Trophoblast cell (in vitro differentiated cells and primary cell): Measurements from ENCODE around the gene GRIA4.

Experiments
- DNase-seq, 2 donors: peaks; one replicate each; pipeline ENCODE4 v3.0.0-alpha.2; 2016
- H2AFZ ChIP-seq: 2 replicates; pipeline ENCODE4 v1.6.1; 2013; ENCODE audit warnings: low read length, moderate library complexity, mild to moderate bottlenecking; ENCODE audit not compliant: insufficient read depth, poor library complexity
- H2AK5ac ChIP-seq: 2 replicates; pipeline ENCODE4 v1.6.1; 2013; ENCODE audit warnings: mild to moderate bottlenecking, low read length
- H2BK120ac ChIP-seq: 2 replicates; pipeline ENCODE4 v1.6.1; 2013; ENCODE audit warnings: low read length, mild to moderate bottlenecking, moderate library complexity; ENCODE audit not compliant: insufficient read depth, poor library complexity
- H2BK12ac ChIP-seq: 2 replicates; pipeline ENCODE4 v1.6.1; 2013; ENCODE audit warnings: mild to moderate bottlenecking, low read length, moderate library complexity
- H2BK5ac ChIP-seq: 2 replicates; pipeline ENCODE4 v1.6.1; 2013; ENCODE audit warnings: low read length, low read depth, moderate library complexity, mild to moderate bottlenecking; ENCODE audit not compliant: poor library complexity
- H3K14ac ChIP-seq: 2 replicates; pipeline ENCODE4 v1.6.1; 2013; ENCODE audit warnings: mild to moderate bottlenecking, low read length
- H3K18ac ChIP-seq: 2 replicates; pipeline ENCODE4 v1.6.1; 2013; ENCODE audit warnings: mild to moderate bottlenecking, low read length
- H3K23ac ChIP-seq: 2 replicates; pipeline ENCODE4 v1.6.1; 2013; ENCODE audit warnings: low read length
- H3K27ac ChIP-seq: 2 replicates; pipeline ENCODE4 v1.5.1; 2013; ENCODE audit warnings: low read depth, mild to moderate bottlenecking, inconsistent platforms, low read length, moderate library complexity
- H3K27me3 ChIP-seq: 2 replicates; pipeline ENCODE4 v1.6.1; 2013; ENCODE audit warnings: inconsistent platforms, mild to moderate bottlenecking, low read length, moderate library complexity; ENCODE audit not compliant: insufficient read depth
- H3K36me3 ChIP-seq, 2 experiments: 1 replicate in 1 of 2; 2 replicates in 1 of 2; pipeline ENCODE4 v1.6.1; 2013; ENCODE audit warnings: low read length in 2 of 2, mild to moderate bottlenecking in 2 of 2, moderate library complexity in 1 of 2; ENCODE audit not compliant: insufficient read depth in 2 of 2, control insufficient read depth in 1 of 2
- H3K4ac ChIP-seq: 2 replicates; pipeline ENCODE4 v1.6.1; 2013; ENCODE audit warnings: low read depth, mild to moderate bottlenecking, low read length, moderate library complexity
- H3K4me1 ChIP-seq, 2 experiments: 1 replicate in 1 of 2; 2 replicates in 1 of 2; pipeline ENCODE4 v1.6.1; 2013; ENCODE audit warnings: low read length in 2 of 2, mild to moderate bottlenecking in 2 of 2, moderate library complexity in 1 of 2; ENCODE audit not compliant: insufficient read depth in 2 of 2, control insufficient read depth in 1 of 2
- H3K4me2 ChIP-seq: 2 replicates; pipeline ENCODE4 v1.6.1; 2013; ENCODE audit warnings: inconsistent platforms, mild to moderate bottlenecking, low read length, moderate library complexity
- H3K4me3 ChIP-seq: 2 replicates; pipeline ENCODE4 v1.5.1; 2013; ENCODE audit warnings: mild to moderate bottlenecking, low read depth, low read length, inconsistent platforms
- H3K79me1 ChIP-seq: one replicate; pipeline ENCODE4 v1.6.1; 2013; ENCODE audit warnings: low read length
- H3K79me2 ChIP-seq: 2 replicates; pipeline ENCODE4 v1.6.1; 2013; ENCODE audit warnings: low read length, mild to moderate bottlenecking; ENCODE audit not compliant: control insufficient read depth, insufficient read depth, poor library complexity
- H3K9ac ChIP-seq: 2 replicates; pipeline ENCODE4 v1.6.1; 2013; ENCODE audit warnings: mild to moderate bottlenecking, low read length
- H3K9me3 ChIP-seq: 2 replicates; pipeline ENCODE4 v1.6.1; 2013; ENCODE audit warnings: low read depth, mild to moderate bottlenecking, control low read depth, inconsistent platforms, low read length; ENCODE audit not compliant: insufficient read depth
- H4K12ac ChIP-seq: 2 replicates; pipeline ENCODE4 v1.6.1; 2013; ENCODE audit warnings: low read depth, mild to moderate bottlenecking, low read length, moderate library complexity
- H4K8ac ChIP-seq: 2 replicates; pipeline ENCODE4 v1.6.1; 2013; ENCODE audit warnings: low read depth, mild to moderate bottlenecking, low read length, moderate library complexity
- H4K91ac ChIP-seq: one replicate; pipeline ENCODE4 v1.6.1; 2013; ENCODE audit warnings: low read depth, mild to moderate bottlenecking, low read length, moderate library complexity
- WGBS: extraction: QIAGEN DNeasy Blood & Tissue Kit; methylation state at CpG from one replicate; pipeline ENCODE4 v1.1.7; 2013; ENCODE audit warnings: missing lambda C conversion rate; ENCODE audit not compliant: insufficient read length, insufficient coverage; ENCODE audit errors: extremely low coverage; 5-methylcytosine and 5-hydroxymethylcytosine counted together

The GRIA4 gene

DNA sequence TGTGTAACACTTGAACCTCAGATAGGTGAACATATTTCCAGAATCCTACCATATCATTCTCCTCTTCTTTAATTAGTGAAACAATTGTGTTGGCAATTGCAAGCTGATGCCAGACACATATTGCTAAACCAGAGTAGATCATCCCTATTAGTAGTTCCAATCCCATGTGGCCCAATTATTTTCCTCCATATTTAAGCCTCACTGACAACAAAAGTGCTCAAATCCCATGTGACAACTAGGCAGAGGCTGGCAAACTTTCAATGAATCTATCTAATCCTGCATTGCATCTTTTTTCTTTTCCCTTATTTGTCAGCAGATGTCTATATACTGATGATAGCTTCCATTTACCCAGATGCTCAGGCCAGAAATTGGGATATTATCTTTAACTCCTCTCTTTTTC lies 90.4 kb downstream of the GRIA4 start:
- Histone ChIP-seq H4K12ac (no peak overlapping the region), H3K27ac (no peak overlapping the region), H3K4me1 (no peaks in the 10 kb centered on the region), H3K79me1 (no peaks in the 10 kb centered on the region), H3K4me3 (no peak overlapping the region), H3K23ac (no peak overlapping the region), H2AFZ (no peak overlapping the region), H4K91ac (no peak overlapping the region), H3K79me2 (no peaks in the 10 kb centered on the region), H3K27me3 (no peaks in the 10 kb centered on the region), H4K8ac (no peak overlapping the region), H3K9ac (no peak overlapping the region), H2AK5ac (no peak overlapping the region), H2BK120ac (no peak overlapping the region), H3K18ac (no peak overlapping the region), H3K36me3 (no peaks in the 10 kb centered on the region), H3K14ac (no peak overlapping the region), H3K9me3 (no peaks in the 10 kb centered on the region), H2BK12ac (no peak overlapping the region), H3K4me2 (no peak overlapping the region), H2BK5ac (no peak overlapping the region), H3K4ac (no peak overlapping the region)
- DNase-seq = no peak

DNA sequence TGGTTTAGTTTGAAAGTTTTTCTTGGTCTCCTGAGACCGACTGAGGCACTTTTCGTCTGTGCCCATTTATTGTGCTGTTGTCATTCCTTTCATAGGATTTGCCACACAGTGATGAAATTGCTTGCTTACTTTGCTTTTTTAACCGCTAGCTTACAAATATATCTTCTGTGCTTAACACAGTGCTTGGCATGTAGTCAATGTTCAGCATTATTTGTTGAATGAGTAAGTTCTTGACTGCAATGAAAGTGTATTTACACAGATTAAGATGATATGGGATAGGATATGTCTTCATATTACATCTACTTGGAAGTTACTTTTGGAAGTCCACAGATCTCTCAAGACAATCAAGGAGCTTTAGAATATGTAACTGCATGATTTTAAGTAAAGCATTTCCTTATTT lies 91.2 kb downstream of the GRIA4 start:
- WGBS = no CpG with 5 or more reads among the region's 3 CpGs

DNA sequence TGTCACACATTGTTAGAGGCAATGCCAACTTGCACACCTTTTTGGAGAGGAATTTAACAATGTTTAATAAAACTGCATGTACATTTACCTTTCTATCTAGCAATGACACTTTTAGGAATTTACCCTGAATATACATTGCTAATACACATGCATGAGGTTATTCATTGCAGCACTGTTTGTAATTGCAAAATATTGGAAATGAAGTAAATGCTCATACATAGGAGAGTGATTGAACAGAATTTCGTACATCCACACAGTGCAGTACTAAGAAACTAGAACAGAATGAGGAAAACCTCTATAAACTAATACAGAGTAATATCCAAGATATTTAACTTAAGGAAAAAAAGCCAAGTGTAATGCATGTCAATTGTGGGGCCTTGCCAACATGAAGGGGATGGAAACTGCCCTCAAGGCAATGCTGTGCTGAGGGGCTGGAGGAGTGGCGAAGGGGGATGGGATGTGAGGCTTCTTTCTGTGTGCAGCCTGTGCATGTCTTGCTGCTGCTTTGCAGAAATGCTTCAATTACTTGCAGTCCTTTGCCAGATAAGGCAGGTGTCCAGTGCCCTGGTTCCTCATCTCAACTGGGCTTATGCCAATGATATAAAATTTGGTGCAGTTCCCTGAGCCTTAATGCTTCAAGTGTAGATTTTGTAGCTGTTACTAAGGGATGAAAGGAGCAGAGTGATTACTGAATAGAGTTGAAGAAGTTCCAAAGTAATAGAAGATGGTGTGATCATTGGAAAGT lies 96.1 kb downstream of the GRIA4 start:
- no peak overlapping the region for H2AK5ac ChIP-seq
- no peak overlapping the region for H3K4me3 ChIP-seq
- no peak overlapping the region for H3K9ac ChIP-seq
- no peak overlapping the region for H4K91ac ChIP-seq
- H3K4ac ChIP-seq = no peak overlapping the region
- H3K4me2 ChIP-seq = no peak overlapping the region
- H3K23ac ChIP-seq = no peak overlapping the region
- WGBS = no CpG with 5 or more reads among the region's 2 CpGs
- no peak overlapping the region for H4K12ac ChIP-seq
- DNase-seq = no peak
- no peaks in the 10 kb centered on the region for H3K9me3 ChIP-seq
- no peak overlapping the region for H2AFZ ChIP-seq
- no peaks in the 10 kb centered on the region for H3K4me1 ChIP-seq
- H2BK12ac ChIP-seq = no peak overlapping the region
- H4K8ac ChIP-seq = no peak overlapping the region
- H3K36me3 ChIP-seq = no peaks in the 10 kb centered on the region
- no peak overlapping the region for H3K18ac ChIP-seq
- no peak overlapping the region for H2BK5ac ChIP-seq
- no peaks in the 10 kb centered on the region for H3K79me2 ChIP-seq
- H3K14ac ChIP-seq = no peak overlapping the region
- H2BK120ac ChIP-seq = no peak overlapping the region
- H3K79me1 ChIP-seq = no peaks in the 10 kb centered on the region
- no peaks in the 10 kb centered on the region for H3K27me3 ChIP-seq
- H3K27ac ChIP-seq = no peak overlapping the region

More for the DNA sequence above, 91.2 kb downstream of the GRIA4 start:
- Histone ChIP-seq H2AK5ac (no peak overlapping the region), H3K14ac (no peak overlapping the region), H3K36me3 (no peaks in the 10 kb centered on the region), H2BK120ac (no peak overlapping the region), H4K12ac (no peak overlapping the region), H3K79me1 (no peaks in the 10 kb centered on the region), H3K4me3 (no peak overlapping the region), H2BK12ac (no peak overlapping the region), H3K23ac (no peak overlapping the region), H3K4me1 (no peaks in the 10 kb centered on the region), H2BK5ac (no peak overlapping the region), H3K79me2 (no peaks in the 10 kb centered on the region), H4K8ac (no peak overlapping the region), H4K91ac (no peak overlapping the region), H2AFZ (no peak overlapping the region), H3K9ac (no peak overlapping the region), H3K27me3 (no peaks in the 10 kb centered on the region), H3K27ac (no peak overlapping the region), H3K18ac (no peak overlapping the region), H3K9me3 (no peaks in the 10 kb centered on the region), H3K4ac (no peak overlapping the region), H3K4me2 (no peak overlapping the region)
- DNase-seq = no peak

DNA sequence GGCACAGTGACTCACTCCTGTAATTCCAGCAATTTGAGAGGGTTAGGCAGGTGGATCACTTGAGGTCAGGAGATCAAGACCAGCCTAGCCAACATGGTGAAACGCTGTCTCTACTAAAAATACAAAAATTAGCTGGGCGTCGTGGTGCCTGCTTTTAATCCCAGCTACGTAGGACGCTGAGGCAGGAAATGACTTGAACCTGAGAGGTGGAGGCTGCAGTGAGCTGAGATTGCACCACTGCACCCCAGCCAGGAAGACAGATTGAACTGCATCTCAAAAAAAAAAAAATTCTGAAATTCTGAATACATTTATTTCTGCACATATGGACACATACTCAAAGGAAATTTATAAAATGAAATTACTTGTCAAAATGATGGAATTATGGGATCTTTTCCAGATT lies 103.2 kb downstream of the GRIA4 start:
- no peak overlapping the region for H3K23ac ChIP-seq
- H2BK120ac ChIP-seq = no peak overlapping the region
- H2BK12ac ChIP-seq = no peak overlapping the region
- H3K4me2 ChIP-seq = no peak overlapping the region
- no peaks in the 10 kb centered on the region for H3K79me2 ChIP-seq
- no peaks in the 10 kb centered on the region for H3K9me3 ChIP-seq
- WGBS = no CpG with 5 or more reads among the region's 5 CpGs
- H3K4ac ChIP-seq = no peak overlapping the region
- H3K4me1 ChIP-seq = no peaks in the 10 kb centered on the region
- H3K9ac ChIP-seq = no peak overlapping the region
- no peak overlapping the region for H2AFZ ChIP-seq
- no peak for DNase-seq
- H2BK5ac ChIP-seq = no peak overlapping the region
- H4K8ac ChIP-seq = no peak overlapping the region
- H3K36me3 ChIP-seq = no peaks in the 10 kb centered on the region
- no peak overlapping the region for H3K18ac ChIP-seq
- no peak overlapping the region for H3K27ac ChIP-seq
- no peak overlapping the region for H2AK5ac ChIP-seq
- no peak overlapping the region for H3K4me3 ChIP-seq
- no peak overlapping the region for H4K91ac ChIP-seq
- H4K12ac ChIP-seq = no peak overlapping the region
- H3K27me3 ChIP-seq = no peaks in the 10 kb centered on the region
- H3K79me1 ChIP-seq = no peaks in the 10 kb centered on the region
- no peak overlapping the region for H3K14ac ChIP-seq
